Daoy (cell line): ENCODE results near the gene MRPL18. TPM values are rescaled to one million over a fixed set of nuclear protein-coding genes. Genes with fewer than 3 reads are reported as not detected.

Experiments
- DNase-seq: peaks from one replicate; pipeline ENCODE4 v3.0.0-alpha.2; 2015; ENCODE audit warnings: low read depth
- total RNA-seq: library from RNA; depleted of rRNA; stranded (reverse); fragments of >200 nt; shearing (Covaris generic); gene quantifications from 2 replicates; pipeline ENCODE4 v1.2.3, GENCODE V29; 2014; rRNA removed

Gene MRPL18
- total RNA-seq, 1 experiment from 2014 or later: 254 TPM

GRCh38 chr6:159842035-159842434 lies 51.8 kb downstream of the MRPL18 start:
- DNase-seq: no peak

DNA sequence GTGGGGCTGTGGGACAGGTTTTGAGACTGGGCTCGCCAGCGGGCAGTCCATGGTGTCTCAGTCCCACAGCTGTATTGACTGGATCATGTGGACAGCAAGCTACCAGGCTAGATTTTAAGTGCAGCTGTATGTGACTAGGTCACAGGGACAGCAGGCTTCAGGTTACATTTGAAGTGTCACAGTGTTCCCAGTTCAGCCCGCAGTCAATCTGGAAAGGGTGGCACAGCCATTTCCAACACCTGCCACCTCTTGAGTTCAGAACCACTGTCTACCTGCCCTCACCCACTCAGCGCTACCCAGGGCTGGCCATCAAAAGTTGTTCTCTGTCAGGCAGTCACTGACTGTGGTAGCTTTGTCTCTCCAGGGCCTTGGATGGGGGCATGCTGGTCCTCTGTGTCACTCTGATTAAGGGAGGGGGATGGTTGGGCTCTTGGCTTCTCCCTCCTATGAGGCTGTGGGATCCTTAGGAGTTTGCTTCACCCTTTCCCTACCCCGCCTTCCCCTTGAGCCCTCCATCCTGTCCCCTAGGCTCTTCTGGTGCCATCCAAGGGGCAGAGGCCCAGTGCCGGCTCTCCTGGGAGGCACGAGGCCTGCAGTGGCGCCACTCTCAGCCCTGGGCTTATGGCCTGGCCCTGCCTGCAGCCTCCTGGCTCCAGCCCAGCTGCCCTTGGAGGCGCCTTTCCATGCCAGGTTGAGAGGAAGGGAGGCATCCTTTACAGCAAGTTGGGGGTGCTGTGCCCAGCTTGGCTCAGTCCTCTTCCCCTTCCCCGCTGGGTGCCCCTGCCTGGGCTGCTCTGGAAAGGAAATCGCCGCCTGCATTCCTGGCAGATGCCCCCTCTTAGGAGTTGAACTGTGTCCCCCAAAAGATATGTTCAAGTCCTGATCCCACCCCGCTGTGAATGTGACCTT lies 54.7 kb downstream of the MRPL18 start:
- no peak for DNase-seq

Other genes with a start within 250 kb of the MRPL18 start
- 244 and 253 TPM in 2 replicates for gene SOD2, start 97.2 kb upstream of the MRPL18 start, total RNA-seq
- 153 and 169 TPM in 2 replicates for gene WTAP, start 63.0 kb upstream of the MRPL18 start, total RNA-seq
- 95.4 and 110 TPM in 2 replicates for gene ACAT2, start 28.4 kb upstream of the MRPL18 start, total RNA-seq
- gene TCP1, start 865 bp upstream of the MRPL18 start, total RNA-seq: 741 and 813 TPM in 2 replicates
- 0.06 TPM in 1 of 2 replicates, not detected in the other for gene PNLDC1, start 9.8 kb downstream of the MRPL18 start, total RNA-seq
- not detected in 2 replicates for gene MAS1, start 100.5 kb downstream of the MRPL18 start, total RNA-seq
- gene IGF2R, start 178.6 kb downstream of the MRPL18 start, total RNA-seq: 26.2 and 41.1 TPM in 2 replicates